GM10266 (cell line): ENCODE data around the gene PIGA.
"Not testable (repeated sequence)": the region's sequence is repeated elsewhere in the genome, so short reads cannot be mapped to it uniquely, and the experiment has no call there.

Source experiments
- DNase-seq: peaks from one replicate; pipeline ENCODE4 v3.0.0; 2012; ENCODE audit errors: extremely low spot score
- CTCF ChIP-seq: IDR thresholded peaks from 2 replicates; pipeline ENCODE4 v1.5.1; 2012; ENCODE audit warnings: mild to moderate bottlenecking, low read depth; ENCODE audit not compliant: control insufficient read depth, insufficient read depth; ENCODE audit errors: missing control alignments

The PIGA gene

GRCh38 chrX:15274946-15275345 is 60.4 kb downstream of the PIGA start:
- no peak for TF ChIP-seq CTCF
- no peak for DNase-seq

- DNase-seq, result not testable (repeated sequence)
These were observed 62.0 kb downstream of the PIGA start for GRCh38 chrX:15273275-15273674.

- DNase-seq, result no peak
- TF ChIP-seq CTCF, result no peak
These were observed 63.6 kb downstream of the PIGA start for GRCh38 chrX:15271757-15272156.

- peak; percentile 10 for DNase-seq
- no peak for TF ChIP-seq CTCF
These were observed 65.5 kb downstream of the PIGA start, which contains the start of gene ASB9 for GRCh38 chrX:15269618-15270521. TSS of gene ASB9 (minus strand) at chrX:15270083. CDS start at chrX:15269874, 209 bp downstream.
